HG02610 (cell line): ENCODE data around the gene FHOD3.

Source experiments
- ATAC-seq: cut with Tn5 transposase; IDR thresholded peaks from one replicate; pipeline ENCODE4 v1.9.1; 2021; ENCODE audit warnings: mild to moderate bottlenecking, moderate library complexity; ENCODE audit not compliant: unreplicated experiment

Gene FHOD3

GRCh38 chr18:36610661-36611060 is 313.1 kb downstream of the FHOD3 start:
- ATAC-seq = no peak

DNA sequence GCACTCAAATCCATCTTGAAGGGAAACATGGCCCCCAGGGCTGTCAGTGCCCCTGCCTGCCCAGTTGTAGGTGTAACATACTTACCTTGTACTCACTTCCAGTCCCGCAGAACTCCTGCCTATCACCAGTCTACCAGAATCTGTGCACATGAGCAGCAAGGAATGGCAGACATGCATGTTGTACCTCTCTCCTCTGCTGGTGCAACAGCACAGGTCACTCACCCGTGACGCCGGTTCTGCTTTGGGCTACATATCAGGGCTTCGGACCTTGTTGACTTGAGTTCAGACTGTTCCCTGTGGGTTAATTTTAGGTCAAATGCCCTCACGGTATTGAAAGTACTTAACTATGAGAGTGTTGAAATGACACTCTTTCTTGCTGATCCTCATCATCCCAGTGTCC is 315.6 kb downstream of the FHOD3 start:
- no peak for ATAC-seq

GRCh38 chr18:36613810-36614209 is 316.3 kb downstream of the FHOD3 start:
- ATAC-seq = no peak

- no peak for ATAC-seq
Measured at GRCh38 chr18:36620788-36621187, 323.3 kb downstream of the FHOD3 start.

GRCh38 chr18:36622610-36623009 is 325.1 kb downstream of the FHOD3 start:
- no peak for ATAC-seq

DNA sequence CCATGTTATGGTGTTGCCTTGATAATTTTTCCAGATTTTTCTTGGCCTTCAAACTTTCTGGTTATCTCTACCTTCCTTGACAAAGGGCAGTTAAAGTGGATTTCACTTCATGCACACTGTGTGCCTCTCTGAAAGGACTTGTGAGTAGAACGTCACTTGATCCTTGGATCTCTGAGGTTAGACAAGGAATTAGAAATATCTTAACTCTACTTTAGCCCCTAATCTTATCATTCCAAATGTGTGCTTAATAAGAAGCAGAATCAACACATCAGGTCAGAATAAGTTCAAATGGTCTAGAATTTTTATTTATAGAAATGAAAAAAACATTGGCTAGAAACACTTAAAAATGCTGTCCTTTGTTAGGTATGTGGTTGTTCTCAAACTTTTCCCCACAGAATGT is 325.6 kb downstream of the FHOD3 start:
- ATAC-seq = no peak

GRCh38 chr18:36623681-36624190 is 326.2 kb downstream of the FHOD3 start:
- no peak for ATAC-seq

- no peak for ATAC-seq
Measured at GRCh38 chr18:36624451-36625167, 327.1 kb downstream of the FHOD3 start.

- no peak for ATAC-seq
Measured at GRCh38 chr18:36625386-36625785, 327.9 kb downstream of the FHOD3 start.

GRCh38 chr18:36627637-36628036 is 330.1 kb downstream of the FHOD3 start:
- no peak for ATAC-seq

GRCh38 chr18:36628435-36629137 is 331.1 kb downstream of the FHOD3 start:
- no peak for ATAC-seq

DNA sequence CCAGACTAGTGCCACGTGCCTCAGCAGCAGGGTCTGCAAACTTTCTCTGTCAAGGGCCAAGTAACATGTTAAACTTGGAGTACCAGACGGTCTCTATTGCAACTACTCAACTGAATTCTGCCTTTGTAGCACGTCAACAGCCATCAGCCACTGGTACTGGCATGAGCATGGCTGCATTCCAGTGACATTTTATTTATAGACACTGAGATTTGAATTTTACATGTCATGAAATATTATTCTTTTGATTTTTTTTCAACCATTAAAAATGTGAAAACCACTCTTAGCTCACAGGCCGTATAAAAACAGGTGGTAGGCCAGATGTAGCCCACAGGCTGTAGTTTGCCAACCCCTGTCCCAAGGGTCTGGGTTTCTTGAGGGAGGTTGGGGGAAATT is 331.6 kb downstream of the FHOD3 start:
- ATAC-seq = no peak

DNA sequence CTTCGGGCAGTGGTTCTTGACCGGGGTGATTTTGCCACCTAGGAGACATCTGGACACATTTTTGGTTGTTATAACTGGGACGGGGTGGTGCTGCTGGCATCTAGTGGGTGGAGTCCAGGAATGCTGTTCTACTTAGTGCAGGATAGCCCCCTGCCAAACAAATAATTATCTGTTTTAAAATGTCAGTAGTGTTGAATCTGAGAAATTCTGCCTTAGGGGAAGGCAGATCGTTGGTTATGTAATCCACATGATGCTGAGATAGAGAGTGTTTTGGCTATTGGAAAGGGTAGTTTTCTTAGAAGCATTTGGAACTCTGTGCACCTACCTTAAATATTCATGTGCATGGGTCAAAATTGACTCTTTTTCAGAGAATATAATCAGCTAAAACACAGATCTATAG is 332.3 kb downstream of the FHOD3 start:
- ATAC-seq = no peak

DNA sequence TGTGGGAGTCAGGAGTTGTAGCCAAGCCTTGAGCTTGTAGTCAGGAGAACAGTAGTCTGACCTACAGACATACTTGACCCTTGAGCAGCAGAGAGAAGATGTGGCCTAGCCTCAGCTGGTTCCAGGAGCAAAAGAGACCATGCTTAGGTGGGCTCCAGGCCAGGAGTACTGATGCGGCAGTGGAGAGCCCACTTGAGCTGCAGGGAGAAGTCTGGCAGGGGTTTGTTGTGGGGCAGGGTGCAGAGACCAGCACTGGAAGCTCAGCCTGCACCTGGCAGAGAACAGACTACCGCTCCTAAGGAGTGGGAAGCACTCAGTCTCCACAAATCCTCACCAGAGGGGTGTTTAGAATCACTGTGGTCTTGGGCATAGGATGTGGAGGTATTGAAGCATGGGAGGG is 333.4 kb downstream of the FHOD3 start:
- ATAC-seq = no peak

DNA sequence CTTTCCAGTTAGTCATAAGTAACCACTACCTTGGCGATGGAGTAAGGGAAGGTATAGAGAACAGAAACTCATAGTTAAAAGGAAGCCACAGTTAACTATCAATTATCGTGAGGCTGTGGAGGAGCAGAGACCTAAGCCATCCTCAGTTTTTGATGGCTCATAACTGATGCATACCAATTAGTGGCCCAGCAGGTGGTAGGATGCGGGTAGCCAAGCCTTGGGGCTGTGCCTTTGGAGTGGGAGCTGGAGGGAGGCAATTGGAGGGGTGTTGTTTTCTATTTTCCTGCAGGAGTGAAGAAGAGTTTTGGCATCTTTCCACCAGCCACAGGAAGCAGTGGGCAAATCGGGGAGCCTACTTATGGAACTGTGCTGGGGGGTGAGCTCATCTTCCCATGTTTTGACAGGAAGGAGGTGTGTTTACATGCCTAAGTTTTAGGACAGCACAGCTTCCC is 336.5 kb downstream of the FHOD3 start:
- ATAC-seq = peak; percentile 18

DNA sequence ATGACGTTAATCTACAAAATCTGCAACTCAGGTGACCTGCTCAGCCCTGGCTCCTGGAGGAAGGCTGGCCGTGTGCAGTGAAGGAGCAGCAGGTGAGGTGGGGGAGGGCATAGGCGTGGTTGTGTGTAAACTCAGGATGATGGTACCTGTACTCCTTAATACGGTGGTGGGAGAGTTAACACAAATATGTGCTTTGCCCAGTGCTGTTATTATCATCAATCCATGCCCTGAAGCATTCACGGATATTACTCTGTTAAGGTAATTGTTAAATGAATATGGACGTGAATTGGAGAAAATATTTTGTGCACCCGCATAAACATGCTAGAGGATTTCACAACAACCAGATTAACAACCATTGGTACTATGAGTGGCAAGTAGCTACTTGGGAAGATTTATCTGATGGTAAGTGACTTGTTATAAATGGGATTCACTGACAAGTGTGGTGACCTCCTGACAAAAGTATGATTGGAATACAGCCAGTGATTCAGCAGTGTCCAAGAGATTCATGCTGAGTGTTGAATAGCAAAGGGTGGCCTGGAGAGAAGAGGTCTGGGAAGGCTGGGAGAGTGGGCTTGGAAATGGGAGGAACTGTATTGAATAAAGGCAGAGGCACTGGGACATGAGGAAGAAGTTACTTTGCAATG is 337.2 kb downstream of the FHOD3 start:
- ATAC-seq = no peak

DNA sequence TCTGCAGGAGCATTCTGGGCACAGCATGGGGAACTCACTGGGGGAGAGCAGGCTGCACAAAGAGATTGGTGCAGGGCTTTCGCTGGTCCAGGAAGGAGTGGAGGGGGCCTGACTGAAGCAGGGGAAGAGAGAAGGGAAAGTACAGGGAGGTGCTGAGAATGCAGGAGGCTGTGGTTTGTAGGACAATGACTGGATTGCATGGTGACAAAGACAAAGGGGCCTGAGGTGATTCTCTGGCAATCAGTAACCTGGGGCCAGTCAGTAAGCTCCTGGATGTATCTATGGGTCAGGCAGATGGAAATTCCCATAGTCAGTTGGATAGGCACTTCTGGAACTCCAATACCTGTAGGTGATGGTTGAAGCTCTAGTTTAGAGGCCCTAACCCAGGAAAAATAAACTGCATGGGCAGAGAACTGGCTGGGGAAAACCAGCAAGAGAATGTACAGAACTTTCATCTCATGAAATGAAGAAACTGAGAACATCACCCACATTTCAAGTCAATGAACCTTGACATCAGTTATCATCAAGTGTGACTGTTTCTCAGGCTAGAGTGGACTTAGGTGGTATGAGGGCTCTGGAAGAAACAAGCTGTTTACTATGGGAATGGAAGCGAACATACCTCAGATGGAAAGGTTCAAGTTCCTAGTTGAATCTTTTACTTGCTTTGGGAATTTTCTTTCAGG is 338.0 kb downstream of the FHOD3 start:
- peak; percentile 41 for ATAC-seq

DNA sequence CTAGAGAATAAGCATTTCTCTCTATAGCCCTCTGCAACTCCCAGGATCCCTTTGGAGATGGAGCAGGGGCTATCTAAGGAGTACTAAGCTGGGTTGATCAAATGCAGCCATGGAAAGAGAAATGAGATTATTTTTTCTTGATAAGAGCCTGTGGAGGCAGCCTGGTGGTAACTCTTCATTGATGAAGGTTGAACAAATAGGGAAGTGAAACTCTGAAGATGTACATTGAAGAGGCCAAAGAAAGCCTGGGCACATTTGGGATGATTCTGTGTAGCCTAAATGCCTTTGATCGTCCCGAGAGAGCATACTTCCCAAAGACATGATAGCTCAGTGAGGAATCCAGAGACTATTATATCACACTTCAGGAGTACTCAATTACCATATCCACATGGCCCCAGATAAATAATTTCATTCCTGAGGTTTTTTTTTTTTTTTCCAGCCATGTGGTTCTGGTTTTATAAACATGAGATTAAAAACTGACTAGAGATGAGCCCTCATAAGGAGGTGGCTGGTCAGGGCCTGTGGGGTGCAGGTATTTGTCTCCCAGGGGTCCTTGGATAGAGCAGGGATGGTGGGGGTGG is 338.8 kb downstream of the FHOD3 start:
- ATAC-seq = peak; percentile 28

GRCh38 chr18:36638224-36638623 is 340.7 kb downstream of the FHOD3 start:
- ATAC-seq = peak; percentile 90

- ATAC-seq = no peak
Measured at GRCh38 chr18:36640021-36640952, 342.8 kb downstream of the FHOD3 start.
